ENCODE data around the gene GRID1. TPM values are rescaled to one million over a fixed set of nuclear protein-coding genes. Genes with fewer than 3 reads are reported as not detected.

Gene GRID1
- total and polyA plus RNA-seq, 5 donors from 2014 or later = not detected

- H3K9me3 ChIP-seq (ENCODE audit: control insufficient read depth in 2 of 2, low read length in 2 of 2) = no peaks in the 10 kb centered on the region
- no peaks in the 10 kb centered on the region for H3K36me3 ChIP-seq (ENCODE audit: control insufficient read depth, insufficient read depth, low read length)
- no peak for DNase-seq
- no peak overlapping the region for H3K4me3 ChIP-seq (ENCODE audit: low read depth, low read length)
- no peak for ATAC-seq (ENCODE audit: low read depth in 2 of 2)
- Mint-ChIP-seq H3K27me3 (peaks cover 5% of the 10 kb centered on the region), H3K9me3 (peaks cover 0 to 3% (median 0%) of the 10 kb centered on the region in 7 donors), H3K36me3 (no peaks in the 10 kb centered on the region), H3K4me1 (no peaks in the 10 kb centered on the region), H3K4me3 (no peak overlapping the region), H3K27ac (no peak overlapping the region)
- H3K27me3 ChIP-seq (ENCODE audit: control insufficient read depth, insufficient read depth, low read length) = no peaks in the 10 kb centered on the region
- no peak overlapping the region for H3K27ac ChIP-seq (ENCODE audit: insufficient read depth, low read length, poor library complexity, severe bottlenecking)
- H3K4me1 ChIP-seq (ENCODE audit: control insufficient read depth, insufficient read depth, low read length, poor library complexity, severe bottlenecking) = no peaks in the 10 kb centered on the region
Measured at GRCh38 chr10:86202226-86202735, 164.3 kb downstream of the GRID1 start.

- Histone ChIP-seq H3K9me3 (ENCODE audit: control insufficient read depth in 2 of 2, low read length in 2 of 2) (no peaks in the 10 kb centered on the region), H3K36me3 (ENCODE audit: control insufficient read depth, insufficient read depth, low read length) (no peaks in the 10 kb centered on the region), H3K4me1 (ENCODE audit: control insufficient read depth, insufficient read depth, low read length, poor library complexity, severe bottlenecking) (no peaks in the 10 kb centered on the region), H3K27me3 (ENCODE audit: control insufficient read depth, insufficient read depth, low read length) (no peaks in the 10 kb centered on the region), H3K4me3 (ENCODE audit: low read depth, low read length) (no peak overlapping the region), H3K27ac (ENCODE audit: insufficient read depth, low read length, poor library complexity, severe bottlenecking) (no peak overlapping the region)
- H3K27me3 Mint-ChIP-seq = peaks cover 5% of the 10 kb centered on the region
- DNase-seq (no peak), ATAC-seq (ENCODE audit: low read depth in 2 of 2) (no peak)
- H3K9me3 Mint-ChIP-seq = peaks cover 0 to 3% (median 0%) of the 10 kb centered on the region in 7 donors
- H3K27ac Mint-ChIP-seq = no peak overlapping the region
- H3K4me3 Mint-ChIP-seq = no peak overlapping the region
- H3K36me3 Mint-ChIP-seq = no peaks in the 10 kb centered on the region
- H3K4me1 Mint-ChIP-seq = no peaks in the 10 kb centered on the region
Measured at GRCh38 chr10:86200867-86201266, 165.7 kb downstream of the GRID1 start.

GRCh38 chr10:86200269-86200668, 166.3 kb downstream of the GRID1 start:
- ATAC-seq (ENCODE audit: low read depth in 2 of 2) = no peak
- no peaks in the 10 kb centered on the region for H3K9me3 ChIP-seq (ENCODE audit: control insufficient read depth in 2 of 2, low read length in 2 of 2)
- Mint-ChIP-seq H3K9me3 (peaks cover 0 to 3% (median 0%) of the 10 kb centered on the region in 7 donors), H3K36me3 (no peaks in the 10 kb centered on the region), H3K27me3 (peaks cover 5% of the 10 kb centered on the region), H3K27ac (no peak overlapping the region), H3K4me1 (no peaks in the 10 kb centered on the region), H3K4me3 (no peak overlapping the region)
- H3K27me3 ChIP-seq (ENCODE audit: control insufficient read depth, insufficient read depth, low read length) = no peaks in the 10 kb centered on the region
- DNase-seq = no peak
- no peak overlapping the region for H3K4me3 ChIP-seq (ENCODE audit: low read depth, low read length)
- no peaks in the 10 kb centered on the region for H3K4me1 ChIP-seq (ENCODE audit: control insufficient read depth, insufficient read depth, low read length, poor library complexity, severe bottlenecking)
- H3K27ac ChIP-seq (ENCODE audit: insufficient read depth, low read length, poor library complexity, severe bottlenecking) = no peak overlapping the region
- H3K36me3 ChIP-seq (ENCODE audit: control insufficient read depth, insufficient read depth, low read length) = no peaks in the 10 kb centered on the region

- H3K36me3 Mint-ChIP-seq = no peaks in the 10 kb centered on the region
- H3K4me3 Mint-ChIP-seq = no peak overlapping the region
- H3K27ac ChIP-seq (ENCODE audit: insufficient read depth, low read length, poor library complexity, severe bottlenecking) = no peak overlapping the region
- H3K27ac Mint-ChIP-seq = no peak overlapping the region
- no peaks in the 10 kb centered on the region for H3K27me3 ChIP-seq (ENCODE audit: control insufficient read depth, insufficient read depth, low read length)
- peaks cover 5% of the 10 kb centered on the region for H3K27me3 Mint-ChIP-seq
- peaks cover 0 to 3% (median 0%) of the 10 kb centered on the region in 7 donors for H3K9me3 Mint-ChIP-seq
- H3K36me3 ChIP-seq (ENCODE audit: control insufficient read depth, insufficient read depth, low read length) = no peaks in the 10 kb centered on the region
- no peaks in the 10 kb centered on the region for H3K4me1 Mint-ChIP-seq
- no peaks in the 10 kb centered on the region for H3K4me1 ChIP-seq (ENCODE audit: control insufficient read depth, insufficient read depth, low read length, poor library complexity, severe bottlenecking)
- H3K9me3 ChIP-seq (ENCODE audit: control insufficient read depth in 2 of 2, low read length in 2 of 2) = no peaks in the 10 kb centered on the region
- ATAC-seq (ENCODE audit: low read depth in 2 of 2) (no peak), DNase-seq (no peak)
- H3K4me3 ChIP-seq (ENCODE audit: low read depth, low read length) = no peak overlapping the region
Measured at GRCh38 chr10:86199041-86199440, 167.6 kb downstream of the GRID1 start.

- Mint-ChIP-seq H3K4me3 (no peak overlapping the region), H3K27ac (no peak overlapping the region), H3K36me3 (no peaks in the 10 kb centered on the region), H3K27me3 (peaks cover 5% of the 10 kb centered on the region), H3K4me1 (no peaks in the 10 kb centered on the region), H3K9me3 (peaks cover 0 to 3% (median 0%) of the 10 kb centered on the region in 7 donors)
- ATAC-seq (ENCODE audit: low read depth in 2 of 2) = no peak
- Histone ChIP-seq H3K9me3 (ENCODE audit: control insufficient read depth in 2 of 2, low read length in 2 of 2) (no peaks in the 10 kb centered on the region), H3K27me3 (ENCODE audit: control insufficient read depth, insufficient read depth, low read length) (no peaks in the 10 kb centered on the region), H3K4me1 (ENCODE audit: control insufficient read depth, insufficient read depth, low read length, poor library complexity, severe bottlenecking) (no peaks in the 10 kb centered on the region), H3K27ac (ENCODE audit: insufficient read depth, low read length, poor library complexity, severe bottlenecking) (no peak overlapping the region), H3K4me3 (ENCODE audit: low read depth, low read length) (no peak overlapping the region), H3K36me3 (ENCODE audit: control insufficient read depth, insufficient read depth, low read length) (no peaks in the 10 kb centered on the region)
- no peak for DNase-seq
Measured at GRCh38 chr10:86198271-86198670, 168.3 kb downstream of the GRID1 start.

GRCh38 chr10:86197166-86197790, 169.3 kb downstream of the GRID1 start:
- Histone ChIP-seq H3K36me3 (ENCODE audit: control insufficient read depth, insufficient read depth, low read length) (no peaks in the 10 kb centered on the region), H3K4me3 (ENCODE audit: low read depth, low read length) (no peak overlapping the region), H3K27ac (ENCODE audit: insufficient read depth, low read length, poor library complexity, severe bottlenecking) (no peak overlapping the region), H3K27me3 (ENCODE audit: control insufficient read depth, insufficient read depth, low read length) (no peaks in the 10 kb centered on the region), H3K9me3 (ENCODE audit: control insufficient read depth in 2 of 2, low read length in 2 of 2) (no peaks in the 10 kb centered on the region), H3K4me1 (ENCODE audit: control insufficient read depth, insufficient read depth, low read length, poor library complexity, severe bottlenecking) (no peaks in the 10 kb centered on the region)
- H3K9me3 Mint-ChIP-seq = peaks cover 0 to 3% (median 0%) of the 10 kb centered on the region in 7 donors
- DNase-seq (no peak), ATAC-seq (ENCODE audit: low read depth in 2 of 2) (no peak)
- no peaks in the 10 kb centered on the region for H3K4me1 Mint-ChIP-seq
- H3K27ac Mint-ChIP-seq = no peak overlapping the region
- no peaks in the 10 kb centered on the region for H3K36me3 Mint-ChIP-seq
- peaks cover 5% of the 10 kb centered on the region for H3K27me3 Mint-ChIP-seq
- no peak overlapping the region for H3K4me3 Mint-ChIP-seq

GRCh38 chr10:86195521-86196157, 171.0 kb downstream of the GRID1 start:
- H3K9me3 ChIP-seq (ENCODE audit: control insufficient read depth in 2 of 2, low read length in 2 of 2) = no peaks in the 10 kb centered on the region
- ATAC-seq (ENCODE audit: low read depth in 2 of 2) (no peak), DNase-seq (no peak)
- peaks cover 0 to 2% (median 0%) of the 10 kb centered on the region in 7 donors for H3K9me3 Mint-ChIP-seq
- H3K4me1 Mint-ChIP-seq = no peaks in the 10 kb centered on the region
- H3K27ac ChIP-seq (ENCODE audit: insufficient read depth, low read length, poor library complexity, severe bottlenecking) = no peak overlapping the region
- H3K4me3 Mint-ChIP-seq = no peak overlapping the region
- H3K27ac Mint-ChIP-seq = no peak overlapping the region
- no peak overlapping the region for H3K4me3 ChIP-seq (ENCODE audit: low read depth, low read length)
- no peaks in the 10 kb centered on the region for H3K36me3 Mint-ChIP-seq
- no peaks in the 10 kb centered on the region for H3K36me3 ChIP-seq (ENCODE audit: control insufficient read depth, insufficient read depth, low read length)
- H3K4me1 ChIP-seq (ENCODE audit: control insufficient read depth, insufficient read depth, low read length, poor library complexity, severe bottlenecking) = no peaks in the 10 kb centered on the region
- no peaks in the 10 kb centered on the region for H3K27me3 Mint-ChIP-seq
- H3K27me3 ChIP-seq (ENCODE audit: control insufficient read depth, insufficient read depth, low read length) = no peaks in the 10 kb centered on the region

- Mint-ChIP-seq H3K36me3 (no peaks in the 10 kb centered on the region), H3K4me1 (no peaks in the 10 kb centered on the region), H3K9me3 (peaks cover 0 to 2% (median 0%) of the 10 kb centered on the region in 7 donors), H3K4me3 (no peak overlapping the region), H3K27me3 (no peaks in the 10 kb centered on the region), H3K27ac (no peak overlapping the region)
- no peak for ATAC-seq (ENCODE audit: low read depth in 2 of 2)
- Histone ChIP-seq H3K9me3 (ENCODE audit: control insufficient read depth in 2 of 2, low read length in 2 of 2) (no peaks in the 10 kb centered on the region), H3K27ac (ENCODE audit: insufficient read depth, low read length, poor library complexity, severe bottlenecking) (no peak overlapping the region), H3K36me3 (ENCODE audit: control insufficient read depth, insufficient read depth, low read length) (no peaks in the 10 kb centered on the region), H3K27me3 (ENCODE audit: control insufficient read depth, insufficient read depth, low read length) (no peaks in the 10 kb centered on the region), H3K4me1 (ENCODE audit: control insufficient read depth, insufficient read depth, low read length, poor library complexity, severe bottlenecking) (no peaks in the 10 kb centered on the region), H3K4me3 (ENCODE audit: low read depth, low read length) (no peak overlapping the region)
- no peak for DNase-seq
Measured at GRCh38 chr10:86194684-86195083, 171.9 kb downstream of the GRID1 start.

Data from CD4-positive, CD25-positive, alpha-beta regulatory T cell (primary cell).